GM18499 (cell line): Measurements from ENCODE around the gene TRMT10B.
A peak's percentile ranks its signal among the peaks of the same experiment; 100 is the strongest.
"Not testable (repeated sequence)": the region's sequence is repeated elsewhere in the genome, so short reads cannot be mapped to it uniquely, and the experiment has no call there.

Experiments used
- ATAC-seq: cut with Tn5 transposase; IDR thresholded peaks from one replicate; pipeline ENCODE4 v1.9.1; 2021; ENCODE audit warnings: moderate number of reproducible peaks; ENCODE audit not compliant: insufficient read depth, unreplicated experiment

The TRMT10B gene

DNA sequence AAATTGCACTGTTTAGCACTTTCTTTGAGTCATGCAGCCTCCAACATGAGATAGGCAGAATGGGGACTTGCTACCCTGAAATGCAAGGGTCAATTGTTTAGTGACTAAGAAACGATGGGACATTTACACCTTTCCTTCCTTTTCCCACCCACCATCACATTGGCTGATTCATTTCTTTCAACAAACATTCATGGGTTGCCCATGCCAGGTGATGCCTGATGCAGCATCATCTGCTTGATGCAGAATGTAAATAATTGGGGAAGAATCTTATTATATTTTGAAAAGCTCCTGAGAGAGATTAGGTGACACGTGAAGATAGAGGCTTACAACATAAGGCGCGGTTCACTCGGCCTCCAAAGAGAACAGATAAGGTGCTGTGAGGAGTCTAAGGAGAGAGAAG is 4.5 kb upstream of the TRMT10B start:
- ATAC-seq: no peak

DNA sequence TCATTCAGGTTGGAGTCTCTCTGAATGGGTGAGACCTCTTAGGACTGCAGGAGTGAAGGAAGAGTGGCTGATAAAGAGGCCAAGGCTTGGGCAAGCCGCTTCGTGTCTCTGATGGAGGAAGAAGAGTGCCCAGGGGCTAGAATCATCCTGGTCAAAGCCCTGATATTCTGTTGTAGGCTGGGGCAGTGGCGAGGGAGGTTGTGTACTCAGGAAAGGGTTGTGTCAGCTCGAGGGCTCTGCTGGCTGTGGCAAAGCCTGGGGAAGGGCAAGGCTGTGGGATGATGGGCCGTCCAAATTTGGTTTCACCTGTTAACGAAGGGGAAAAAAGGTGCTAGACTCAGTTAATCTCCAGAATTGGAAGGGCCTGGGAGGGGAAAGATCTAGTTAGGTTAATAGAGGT is 2.4 kb upstream of the TRMT10B start:
- ATAC-seq: no peak

DNA sequence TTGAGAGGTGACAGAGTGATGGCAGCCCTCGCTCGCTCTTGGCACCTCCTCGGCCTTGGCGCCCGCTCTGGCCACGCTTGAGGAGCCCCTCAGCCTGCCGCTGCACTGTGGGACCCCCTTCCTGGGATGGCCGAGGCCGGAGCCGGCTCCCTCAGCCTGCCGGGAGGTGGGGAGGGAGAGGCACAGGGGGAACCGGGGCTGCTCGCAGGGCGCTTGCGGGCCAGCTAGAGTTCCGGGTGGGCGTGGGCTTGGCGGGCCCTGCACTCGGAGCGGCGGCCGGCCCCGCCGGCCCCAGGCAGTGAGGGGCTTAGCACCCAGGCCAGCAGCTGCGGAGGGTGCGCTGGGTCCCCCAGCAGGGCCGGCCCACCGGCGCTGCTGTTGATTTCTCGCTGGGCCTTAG is 1.9 kb upstream of the TRMT10B start:
- ATAC-seq: not testable (repeated sequence)

DNA sequence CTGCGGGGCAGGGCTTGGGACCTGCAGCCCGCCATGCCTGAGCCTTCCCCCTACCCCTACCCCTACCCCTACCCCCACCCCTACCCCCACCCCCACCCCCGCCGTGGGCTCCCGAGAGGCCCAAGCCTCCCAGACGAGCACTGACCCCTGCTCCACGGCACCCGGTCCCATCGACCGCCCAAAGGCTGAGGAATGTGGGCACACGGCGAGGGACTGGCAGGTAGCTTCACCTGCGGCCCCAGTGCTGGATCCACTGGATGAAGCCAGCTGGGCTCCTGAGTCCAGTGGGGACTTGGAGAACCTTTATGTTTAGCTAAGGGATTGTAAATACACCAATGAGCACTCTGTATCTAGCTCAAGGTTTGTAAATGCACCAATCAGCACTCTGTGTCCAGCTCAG is 1.5 kb upstream of the TRMT10B start:
- not testable (repeated sequence) for ATAC-seq

DNA sequence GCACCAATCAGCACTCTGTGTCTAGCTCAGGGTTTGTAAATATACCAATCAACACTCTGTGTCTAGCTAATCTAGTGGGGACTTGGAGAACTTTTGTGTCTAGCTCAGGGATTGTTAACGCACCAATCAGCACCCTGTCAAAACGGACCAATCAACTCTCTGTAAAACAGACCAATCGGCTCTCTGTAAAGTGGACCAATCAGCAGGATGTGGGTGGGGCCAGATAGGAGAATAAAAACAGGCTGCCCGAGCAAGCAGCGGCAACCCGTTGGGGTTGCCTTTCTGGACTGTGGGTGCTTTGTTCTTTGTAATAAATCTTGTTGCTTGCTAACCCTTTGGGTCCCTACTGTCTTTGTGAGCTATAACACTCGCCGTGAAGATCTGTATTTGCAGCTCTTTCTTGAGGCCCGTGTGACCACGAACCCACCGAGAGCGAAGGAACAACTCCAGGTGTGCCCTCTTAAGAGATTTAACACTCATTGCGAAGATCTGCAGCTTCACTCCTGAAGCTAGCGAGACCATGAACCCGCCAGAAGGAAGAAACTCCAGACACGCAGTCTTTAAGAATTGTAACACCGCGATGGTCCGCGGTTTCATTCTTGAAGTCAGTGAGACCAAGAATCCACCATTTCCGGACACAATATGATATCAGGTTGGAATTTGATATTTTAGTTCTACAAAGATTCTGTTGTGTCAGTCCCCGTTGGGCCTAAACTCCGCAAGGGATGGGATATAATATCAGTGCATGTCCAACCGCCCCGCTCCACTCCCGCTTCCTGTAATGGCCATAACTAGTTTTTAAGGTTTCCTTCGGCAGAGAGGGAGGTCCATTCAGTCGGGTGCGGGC is 740 bp upstream of the TRMT10B start:
- ATAC-seq: no peak

DNA sequence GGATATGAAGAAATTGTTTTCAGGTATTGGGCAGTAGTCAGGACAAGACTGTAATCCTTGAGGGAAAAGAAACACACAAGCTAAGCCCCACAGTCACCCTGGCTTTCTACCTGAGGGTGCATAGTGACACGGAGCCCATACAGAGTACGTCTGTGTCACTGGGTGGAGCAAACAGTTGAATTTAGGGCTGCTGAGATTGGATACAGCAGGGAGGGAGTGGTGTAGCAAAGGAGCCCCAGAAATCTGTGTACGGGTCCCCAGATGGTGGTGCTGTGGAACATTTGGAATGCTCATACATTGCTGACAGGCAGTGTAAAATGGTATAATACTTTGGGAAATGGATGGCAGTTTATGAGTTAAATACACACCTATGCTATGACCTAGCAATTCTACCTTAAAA is 5.1 kb downstream of the TRMT10B start:
- ATAC-seq: no peak

DNA sequence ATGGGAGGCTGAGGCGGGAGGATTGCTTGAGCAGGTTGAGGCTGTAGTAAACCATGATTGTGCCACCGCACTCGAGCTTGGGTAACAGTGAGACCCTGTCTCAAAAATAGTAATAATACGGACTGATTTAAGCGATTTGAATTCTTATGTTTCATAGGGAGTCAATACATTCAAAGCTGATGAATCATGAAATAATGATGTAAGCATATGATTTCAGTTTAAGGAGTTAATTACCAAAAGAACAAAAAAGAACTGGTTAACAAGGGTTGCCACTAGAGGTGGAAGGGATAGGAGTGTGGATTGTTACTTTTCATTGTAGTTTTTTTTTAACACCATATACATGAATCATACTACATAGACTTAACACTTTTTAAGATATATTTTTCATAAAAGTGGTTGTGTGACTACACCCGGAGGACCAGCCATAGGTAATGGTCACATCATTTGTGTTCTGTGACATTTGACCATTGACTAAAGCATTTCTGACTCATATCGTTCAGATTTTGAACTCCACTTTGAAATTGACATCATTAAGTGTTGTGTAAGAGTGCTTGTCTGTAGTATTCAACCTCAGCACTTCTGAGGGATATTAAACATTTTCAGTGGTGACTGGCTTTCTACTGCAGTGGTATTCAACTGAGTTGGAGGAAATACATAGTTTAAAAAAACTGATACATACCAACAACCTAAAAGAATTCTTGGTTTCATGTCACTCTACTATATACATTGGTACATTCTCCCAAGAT is 7.0 kb downstream of the TRMT10B start:
- ATAC-seq: no peak

DNA sequence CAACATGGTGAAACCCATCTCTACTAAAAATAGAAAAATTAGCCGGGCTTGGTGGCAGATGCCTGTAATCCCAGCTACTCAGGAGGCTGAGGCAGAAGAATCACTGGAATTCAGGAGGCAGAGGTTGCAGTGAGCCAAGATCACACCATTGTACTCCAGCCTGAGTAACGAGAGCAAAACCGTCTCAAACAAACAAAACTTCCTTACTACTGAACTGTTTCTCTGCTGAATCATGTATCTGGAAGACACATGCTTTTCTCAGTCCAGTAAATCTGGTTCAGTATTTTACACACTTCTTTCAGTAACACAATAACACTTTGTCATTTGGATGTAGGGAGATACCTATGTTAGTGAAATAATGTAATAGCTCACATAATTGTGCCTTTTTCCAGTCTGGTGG is 7.9 kb downstream of the TRMT10B start:
- no peak for ATAC-seq

DNA sequence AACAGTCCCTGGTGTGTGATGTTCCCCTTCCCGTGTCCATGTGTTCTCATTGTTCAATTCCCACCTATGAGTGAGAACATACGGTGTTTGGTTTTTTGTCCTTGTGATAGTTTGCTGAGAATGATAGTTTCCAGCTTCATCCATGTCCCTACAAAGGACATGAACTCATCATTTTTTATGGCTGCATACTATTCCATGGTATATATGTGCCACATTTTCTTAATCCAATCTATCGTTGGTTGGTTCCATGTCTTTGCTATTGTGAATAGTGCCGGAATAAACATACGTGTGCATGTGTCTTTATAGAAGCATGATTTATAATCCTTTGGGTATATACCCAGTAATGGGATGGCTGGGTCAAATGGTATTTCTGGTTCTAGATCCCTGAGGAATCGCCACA is 11.7 kb downstream of the TRMT10B start:
- ATAC-seq: not testable (repeated sequence)

DNA sequence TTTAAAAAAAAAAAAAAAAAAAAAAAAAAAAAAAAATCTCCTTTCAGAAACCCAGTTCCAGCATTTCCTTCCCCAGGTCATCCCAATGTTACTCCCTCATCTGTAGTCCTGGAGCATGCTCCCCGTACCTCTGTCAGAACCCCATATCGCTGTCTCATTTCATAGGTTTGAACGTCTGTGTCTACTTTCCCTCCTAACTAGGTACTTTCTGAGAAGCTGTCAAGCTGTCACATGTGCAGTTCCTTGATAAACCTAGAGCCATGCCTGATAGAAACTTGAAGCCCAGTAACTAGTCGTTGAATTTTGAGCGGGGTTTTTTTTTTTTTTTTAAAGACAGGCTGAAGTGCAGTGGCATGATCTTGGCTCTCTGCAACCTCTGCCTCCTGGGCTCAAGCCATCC is 15.7 kb downstream of the TRMT10B start:
- no peak for ATAC-seq

DNA sequence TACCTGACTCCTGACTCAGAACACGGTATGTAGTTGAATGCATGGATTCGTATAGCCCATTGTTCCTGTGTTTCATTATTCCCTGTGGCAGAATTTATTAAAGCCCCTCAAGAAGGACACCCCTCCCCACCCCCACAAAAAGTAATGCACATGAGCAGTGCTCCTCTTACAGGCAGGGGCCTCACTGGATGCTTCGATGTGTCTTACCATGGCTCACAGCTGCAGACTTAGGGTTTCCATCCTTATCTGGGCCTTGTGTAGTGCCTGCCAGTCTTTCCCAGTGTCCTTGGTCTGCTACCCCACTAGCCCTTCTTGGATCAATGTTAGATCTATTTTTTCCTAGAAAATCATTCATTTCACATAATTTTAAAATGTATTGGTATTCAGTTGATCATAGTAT is 16.4 kb downstream of the TRMT10B start:
- ATAC-seq: no peak

DNA sequence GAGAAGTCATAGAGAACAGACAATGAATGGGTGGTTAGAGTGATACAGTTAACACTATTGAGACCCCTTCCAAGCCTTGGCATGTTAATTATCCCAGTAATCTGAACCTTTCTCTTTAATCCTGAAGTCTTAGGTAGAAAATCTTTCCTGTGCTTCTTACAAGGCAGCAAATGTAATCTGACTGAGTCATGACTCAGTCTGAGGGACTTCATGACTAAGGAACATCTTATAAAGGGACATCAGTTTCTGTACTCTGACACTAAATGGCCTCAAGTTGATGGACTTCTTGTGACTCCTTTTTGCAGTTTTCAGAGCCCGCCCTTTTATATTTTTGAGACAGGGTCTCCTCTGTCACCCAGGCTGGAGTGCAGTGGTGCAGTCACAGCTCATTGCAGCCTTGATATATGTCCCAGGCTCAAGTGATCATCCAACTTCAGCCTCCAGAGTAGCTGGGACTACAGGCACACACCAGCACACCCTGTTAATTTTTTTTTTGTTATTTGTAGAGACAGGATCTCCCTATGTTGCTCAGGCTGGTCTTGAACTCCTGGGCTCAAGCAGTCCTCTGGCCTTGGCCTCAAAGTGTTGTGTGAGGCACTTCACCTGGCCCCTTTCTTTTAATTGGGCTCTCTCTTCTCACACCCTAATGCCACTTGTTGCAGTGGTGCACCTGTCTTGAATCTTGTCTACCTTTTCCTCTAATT is 21.8 kb downstream of the TRMT10B start:
- ATAC-seq: no peak

DNA sequence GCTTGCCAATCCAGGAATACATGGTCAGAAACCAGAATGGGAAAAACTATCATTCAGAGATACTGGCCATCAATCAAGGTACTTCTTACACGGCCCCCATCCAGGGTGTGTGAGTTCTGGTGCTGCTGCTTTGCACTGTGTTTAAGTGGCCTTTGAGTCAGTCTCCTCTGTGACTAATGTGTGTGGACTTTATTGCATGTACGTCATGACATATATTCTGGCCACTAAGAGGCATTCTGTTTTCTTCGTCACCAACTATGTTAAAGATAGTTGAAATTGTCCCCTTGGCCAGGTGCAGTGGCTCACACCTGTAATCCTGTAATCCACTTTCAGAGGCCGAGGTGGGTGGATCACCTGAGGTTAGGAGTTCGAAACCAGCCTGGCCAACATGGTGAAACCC is 22.7 kb downstream of the TRMT10B start:
- no peak for ATAC-seq

DNA sequence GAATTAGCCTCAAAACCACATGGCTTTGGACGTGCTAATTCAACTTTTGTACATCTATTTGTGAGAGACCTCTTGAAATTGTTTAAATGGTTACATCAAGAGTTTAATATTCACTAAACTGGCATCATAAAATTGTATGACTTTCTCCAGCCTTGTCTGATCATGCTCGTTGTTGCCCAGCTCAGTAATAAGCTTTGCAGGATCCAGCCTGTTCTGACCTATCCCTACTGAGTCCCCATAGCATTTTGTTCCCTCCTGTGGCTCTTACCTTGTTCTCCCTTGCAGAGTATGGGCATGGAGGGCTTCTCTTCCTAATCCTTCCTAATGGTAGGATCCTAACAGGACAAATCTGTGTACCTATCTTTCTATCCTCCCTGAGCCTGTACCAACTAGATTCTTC is 24.9 kb downstream of the TRMT10B start:
- no peak for ATAC-seq

DNA sequence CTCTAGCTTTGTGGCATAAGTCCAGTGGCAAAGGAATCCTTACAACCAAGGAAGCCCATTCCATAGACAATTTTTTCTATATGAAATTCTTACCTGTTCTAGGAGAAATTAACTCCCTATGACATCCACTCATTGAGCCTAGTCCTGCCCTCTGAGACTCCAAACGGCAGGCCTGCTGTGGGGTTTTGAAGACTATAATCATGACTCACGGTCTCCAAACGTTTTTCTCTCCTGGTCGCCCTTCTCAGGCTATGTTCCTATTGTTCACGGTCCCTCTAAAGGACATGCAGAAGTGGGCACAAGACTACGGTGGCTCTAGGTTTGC is 30.6 kb downstream of the TRMT10B start:
- ATAC-seq: no peak

DNA sequence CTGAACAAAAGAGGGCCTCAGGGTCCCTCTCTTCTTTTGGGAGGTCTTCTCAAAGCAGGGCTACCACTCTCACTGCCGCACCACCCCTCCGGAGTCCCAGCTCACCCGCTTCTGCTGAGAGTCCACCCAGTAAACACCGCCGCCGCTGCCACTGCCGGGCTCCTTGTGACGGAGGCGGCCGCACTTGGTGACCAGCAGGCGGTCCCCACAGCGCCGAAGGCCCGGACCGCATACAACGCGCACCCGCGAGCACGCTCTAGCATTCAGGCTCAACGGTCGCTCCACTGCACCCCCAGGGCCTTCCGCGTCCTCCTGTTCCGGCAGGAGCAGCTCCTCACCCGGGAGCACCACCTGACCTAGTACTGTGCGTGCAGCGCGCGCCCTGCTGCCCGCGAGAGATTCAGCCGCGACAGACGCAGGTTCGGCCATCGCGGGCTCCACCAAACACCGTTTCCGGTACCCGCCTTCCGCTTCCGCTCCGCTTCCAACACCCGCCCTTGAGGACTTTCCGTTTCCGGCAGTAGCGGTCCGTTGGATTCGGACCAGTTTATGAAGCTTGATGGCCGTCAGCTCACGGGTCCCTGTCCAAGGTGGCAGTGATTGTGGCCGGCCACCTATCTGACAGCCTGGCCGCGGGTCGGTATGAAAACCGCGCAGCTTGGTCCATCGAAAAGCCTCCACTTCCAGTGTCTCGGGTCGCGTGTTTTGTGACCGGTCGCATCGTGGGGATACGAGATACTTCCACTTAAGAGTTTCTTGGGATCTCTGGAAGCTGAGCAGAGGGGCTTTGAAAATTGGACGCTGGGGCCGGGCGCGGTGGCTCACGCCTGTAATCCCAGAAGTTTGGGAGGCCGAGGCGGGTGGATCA is 31.2 kb downstream of the TRMT10B start, which contains the start of gene EXOSC3:
Gene EXOSC3, minus strand, starts transcription at position 449 of the 868 bp plus-strand sequence. Its CDS starts 20 bp downstream, at position 429.
- ATAC-seq: peak; percentile 57

DNA sequence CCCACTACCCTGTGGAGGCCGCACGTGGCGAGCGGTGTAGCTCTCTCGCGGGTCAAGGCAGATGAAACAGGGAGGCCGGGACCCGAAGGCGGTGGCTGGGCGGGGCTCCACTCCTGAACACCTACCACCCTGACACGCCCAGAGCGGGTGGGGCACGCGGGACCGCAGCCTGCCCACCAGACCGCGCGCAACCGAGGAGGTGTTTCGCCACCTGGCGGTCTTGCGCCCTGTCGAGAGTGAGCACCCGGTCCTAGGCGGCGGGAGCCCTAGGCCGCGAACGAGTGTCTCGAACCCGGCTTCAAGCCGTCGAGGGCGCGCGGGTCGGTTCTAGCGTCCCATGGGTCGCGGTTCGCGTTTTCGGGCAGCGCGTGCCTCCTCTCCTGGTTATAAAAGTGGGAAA is 33.5 kb downstream of the TRMT10B start:
- ATAC-seq: no peak

DNA sequence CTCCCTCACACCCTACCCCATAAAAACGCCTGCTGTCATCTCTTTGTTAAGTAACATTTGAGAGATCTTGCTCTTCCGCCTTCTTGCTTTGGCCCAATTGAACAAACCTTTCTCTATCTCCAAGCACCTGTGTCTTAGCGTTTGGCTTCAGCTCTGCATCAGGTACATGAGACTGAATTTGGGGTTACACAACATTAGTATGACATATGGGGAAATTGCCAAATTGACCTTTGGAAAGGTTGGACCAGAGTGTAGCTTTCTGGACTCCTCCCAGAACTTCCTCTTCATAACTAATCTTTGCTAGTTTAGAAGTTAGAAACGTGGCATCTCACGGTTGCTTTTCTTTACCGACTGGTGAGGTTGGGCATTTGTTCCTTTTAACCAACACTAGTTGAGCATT is 34.7 kb downstream of the TRMT10B start:
- ATAC-seq: no peak

DNA sequence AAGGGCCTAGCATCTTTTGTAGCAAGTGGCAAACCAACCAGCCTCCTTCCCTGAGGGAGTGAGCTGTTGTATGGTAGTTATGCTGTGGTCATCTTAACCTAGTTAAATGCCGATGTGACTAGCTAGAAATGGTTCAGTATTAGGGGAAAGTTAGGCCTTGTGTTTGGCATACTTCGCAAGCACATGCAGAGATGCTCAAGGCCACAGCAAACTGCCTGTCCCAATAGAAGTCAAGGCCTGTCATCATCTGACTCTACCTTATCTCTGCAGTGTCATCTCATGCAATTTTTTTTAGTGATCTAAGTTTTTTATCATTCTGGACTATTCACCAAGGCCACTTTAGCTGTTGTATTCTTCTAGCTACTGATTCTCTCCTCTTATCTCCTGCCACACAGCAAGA is 36.5 kb downstream of the TRMT10B start:
- no peak for ATAC-seq

DNA sequence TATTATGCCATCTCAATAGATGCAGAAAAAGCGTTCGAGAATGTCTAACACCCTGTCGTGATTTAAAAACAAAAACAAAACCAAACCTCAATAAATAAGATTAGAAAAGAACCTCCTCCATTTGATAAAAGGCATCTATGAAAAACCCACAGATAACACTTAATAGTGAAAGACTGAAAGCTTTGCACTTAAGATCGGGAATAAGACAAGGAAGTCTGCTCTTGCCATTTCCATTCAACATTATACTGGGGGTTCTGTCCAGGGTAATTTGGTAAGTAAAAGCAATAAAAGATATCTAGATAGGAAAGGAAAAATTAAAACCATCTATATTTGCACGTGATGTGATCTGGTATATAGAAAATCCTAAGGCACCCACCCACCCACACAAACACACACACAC is 38.5 kb downstream of the TRMT10B start:
- no peak for ATAC-seq
